HEK293 (cell line): ENCODE measurements around the gene DLGAP5.

Source experiments
- CTCF ChIA-PET: fragments of 350-600 bp; formaldehyde crosslinking; extraction: SDS; loops from one replicate; lab custom pipeline; 2021; ENCODE audit warnings: antibody characterized with exemption; lab: Yijun Ruan, JAX
- POLR2A ChIA-PET: fragments of 300-600 bp; formaldehyde crosslinking; extraction: SDS; loops from one replicate; lab custom pipeline; 2020; ENCODE audit warnings: antibody characterized with exemption, inconsistent platforms; lab: Yijun Ruan, JAX
- H3K27ac ChIP-seq: fragments of 200-500 bp; sonication (Bioruptor generic); 2 replicates; pipeline ENCODE4 v1.5.1; 2014; ENCODE audit warnings: low read depth, low read length, control low read depth, inconsistent platforms; ENCODE audit errors: extremely low read depth
- H3K36me3 ChIP-seq, 2 experiments: fragments of 200-500 bp in 1 of 2; sonication (Bioruptor generic) in 1 of 2; 1 replicate in 1 of 2; 2 replicates in 1 of 2; pipeline ENCODE4 v1.5.1; 2014 to 2017; ENCODE audit warnings: inconsistent platforms in 2 of 2, low read length in 2 of 2; ENCODE audit not compliant: control insufficient read depth in 2 of 2, insufficient read depth in 1 of 2
- H3K4me1 ChIP-seq: fragments of 200-500 bp; sonication (Bioruptor generic); 2 replicates; pipeline ENCODE4 v1.5.1; 2014; ENCODE audit warnings: mild to moderate bottlenecking, low read length, inconsistent platforms; ENCODE audit not compliant: control insufficient read depth, insufficient read depth
- H3K4me3 ChIP-seq: 2 replicates; pipeline ENCODE4 v1.5.1; 2011; ENCODE audit warnings: low read depth, mild to moderate bottlenecking, control low read depth, low read length, moderate library complexity
- H3K9me3 ChIP-seq: fragments of 200-500 bp; sonication (Bioruptor generic); 2 replicates; pipeline ENCODE4 v1.5.1; 2014; ENCODE audit warnings: low read depth, low read length, inconsistent platforms; ENCODE audit not compliant: control insufficient read depth, insufficient read depth
- AEBP2 ChIP-seq: fragments of 450-650 bp; formaldehyde crosslinking; IDR thresholded peaks from 2 replicates; pipeline ENCODE4 v1.5.1; 2016; ENCODE audit warnings: missing biosample characterization, missing genetic modification characterization, borderline replicate concordance
- FEZF1 ChIP-seq: fragments of 450-650 bp; formaldehyde crosslinking; IDR thresholded peaks from 2 replicates; pipeline ENCODE4 v1.5.1; 2016; ENCODE audit warnings: missing biosample characterization, missing genetic modification characterization
- KLF9 ChIP-seq: fragments of 450-650 bp; formaldehyde crosslinking; IDR thresholded peaks from 2 replicates; pipeline ENCODE4 v1.5.1; 2016; ENCODE audit warnings: missing biosample characterization, missing genetic modification characterization, low read depth
- PRDM6 ChIP-seq: fragments of 450-650 bp; formaldehyde crosslinking; IDR thresholded peaks from 2 replicates; pipeline ENCODE4 v1.5.1; 2017; ENCODE audit warnings: missing biosample characterization, missing genetic modification characterization
- SCRT2 ChIP-seq: fragments of 450-650 bp; formaldehyde crosslinking; IDR thresholded peaks from 2 replicates; pipeline ENCODE4 v1.5.1; 2016; ENCODE audit warnings: missing biosample characterization, missing genetic modification characterization
- SETDB1 ChIP-seq: IDR thresholded peaks from one replicate; pipeline ENCODE4 v1.6.1; 2017; ENCODE audit warnings: mild to moderate bottlenecking, low read length, moderate library complexity, mixed read lengths; ENCODE audit not compliant: insufficient read length
- ZEB2 ChIP-seq: fragments of 450-650 bp; formaldehyde crosslinking; IDR thresholded peaks from 2 replicates; pipeline ENCODE4 v1.5.1; 2016; ENCODE audit warnings: missing biosample characterization, missing genetic modification characterization
- ZNF10 ChIP-seq: fragments of 450-650 bp; formaldehyde crosslinking; IDR thresholded peaks from 2 replicates; pipeline ENCODE4 v1.5.1; 2017; ENCODE audit warnings: missing biosample characterization, missing genetic modification characterization
- ZNF202 ChIP-seq: fragments of 450-650 bp; formaldehyde crosslinking; IDR thresholded peaks from 2 replicates; pipeline ENCODE4 v1.5.1; 2016; ENCODE audit warnings: missing biosample characterization, missing genetic modification characterization, borderline replicate concordance
- ZNF239 ChIP-seq: fragments of 450-650 bp; formaldehyde crosslinking; IDR thresholded peaks from 2 replicates; pipeline ENCODE4 v1.5.1; 2016; ENCODE audit warnings: missing biosample characterization, missing genetic modification characterization
- ZNF266 ChIP-seq: fragments of 450-650 bp; formaldehyde crosslinking; IDR thresholded peaks from 2 replicates; pipeline ENCODE4 v1.5.1; 2016; ENCODE audit warnings: missing biosample characterization, missing genetic modification characterization, low read depth
- ZNF335 ChIP-seq: fragments of 450-650 bp; formaldehyde crosslinking; conservative IDR thresholded peaks from 2 replicates; pipeline ENCODE4 v1.5.1; 2016; ENCODE audit warnings: missing biosample characterization, missing genetic modification characterization
- ZNF473 ChIP-seq: fragments of 450-650 bp; formaldehyde crosslinking; IDR thresholded peaks from 2 replicates; pipeline ENCODE4 v1.5.1; 2017; ENCODE audit warnings: missing biosample characterization, missing genetic modification characterization
- ZNF501 ChIP-seq: fragments of 450-650 bp; formaldehyde crosslinking; IDR thresholded peaks from 2 replicates; pipeline ENCODE4 v1.5.1; 2016; ENCODE audit warnings: missing biosample characterization, missing genetic modification characterization
- ZNF548 ChIP-seq: fragments of 450-650 bp; formaldehyde crosslinking; IDR thresholded peaks from 2 replicates; pipeline ENCODE4 v1.5.1; 2016; ENCODE audit warnings: missing biosample characterization, missing genetic modification characterization
- ZNF558 ChIP-seq: fragments of 450-650 bp; formaldehyde crosslinking; IDR thresholded peaks from 2 replicates; pipeline ENCODE4 v1.5.1; 2016; ENCODE audit warnings: missing biosample characterization, missing genetic modification characterization
- ZNF580 ChIP-seq: fragments of 450-650 bp; formaldehyde crosslinking; IDR thresholded peaks from 2 replicates; pipeline ENCODE4 v1.5.1; 2016; ENCODE audit warnings: missing biosample characterization, missing genetic modification characterization
- ZNF747 ChIP-seq: fragments of 450-650 bp; formaldehyde crosslinking; IDR thresholded peaks from 2 replicates; pipeline ENCODE4 v1.5.1; 2016; ENCODE audit warnings: missing biosample characterization, missing genetic modification characterization
- ZNF76 ChIP-seq: fragments of 450-650 bp; formaldehyde crosslinking; IDR thresholded peaks from 2 replicates; pipeline ENCODE4; 2016; ENCODE audit warnings: low read depth, missing biosample characterization, missing genetic modification characterization, borderline replicate concordance
- ZNF768 ChIP-seq: fragments of 450-650 bp; formaldehyde crosslinking; IDR thresholded peaks from 2 replicates; pipeline ENCODE4 v1.5.1; 2018; ENCODE audit warnings: missing biosample characterization, mild to moderate bottlenecking, missing genetic modification characterization
- ZNF837 ChIP-seq: fragments of 450-650 bp; formaldehyde crosslinking; IDR thresholded peaks from 2 replicates; pipeline ENCODE4 v1.5.1; 2016; ENCODE audit warnings: missing biosample characterization, missing genetic modification characterization
- ZSCAN23 ChIP-seq: fragments of 450-650 bp; formaldehyde crosslinking; IDR thresholded peaks from 2 replicates; pipeline ENCODE4 v1.5.1; 2016; ENCODE audit warnings: missing biosample characterization, missing genetic modification characterization

Gene DLGAP5

GRCh38 chr14:55212634-55213033, 21.2 kb upstream of the DLGAP5 start:
- CTCF ChIA-PET: interaction anchor here (0.6 to 2.2 kb wide), 10 partner anchors 22 to 1262 kb away, joined by 3 to 12 read pairs (median 4); partner anchors contain the start of gene FBXO34
- no peak overlapping the region for H3K27ac ChIP-seq

GRCh38 chr14:55207832-55208231, 16.4 kb upstream of the DLGAP5 start:
- ChIA-PET CTCF (no interaction called here), POLR2A (no interaction called here)
- Histone ChIP-seq H3K27ac (no peak overlapping the region), H3K4me3 (no peak overlapping the region), H3K9me3 (no peaks in the 10 kb centered on the region), H3K36me3 (no peaks in the 10 kb centered on the region), H3K4me1 (no peaks in the 10 kb centered on the region; the same call in 1 of the 2 replicates)
- no peak for TF ChIP-seq ZSCAN23 (tag by site-specific recombination)
- TF ChIP-seq ZNF202: no peak
- no peak for TF ChIP-seq ZNF747 (tag by site-specific recombination)
- no peak for TF ChIP-seq ZNF473 (tag by site-specific recombination)
- no peak for TF ChIP-seq ZNF335 (tag by site-specific recombination)
- no peak for TF ChIP-seq ZNF76 (tag by site-specific recombination)
- no peak for TF ChIP-seq ZNF10
- no peak for TF ChIP-seq SCRT2 (tag by site-specific recombination)
- no peak for TF ChIP-seq PRDM6
- no peak for TF ChIP-seq ZNF768 (tag by site-specific recombination)
- no peak for TF ChIP-seq AEBP2
- TF ChIP-seq ZNF239 (tag by site-specific recombination): no peak
- no peak for TF ChIP-seq KLF9
- no peak for TF ChIP-seq ZNF548 (tag by site-specific recombination)
- no peak for TF ChIP-seq ZNF580 (tag by site-specific recombination)
- no peak for TF ChIP-seq ZNF558 (tag by site-specific recombination)
- no peak for TF ChIP-seq ZNF266 (tag by site-specific recombination)
- TF ChIP-seq FEZF1: no peak
- TF ChIP-seq ZEB2 (tag by site-specific recombination): no peak
- TF ChIP-seq ZNF501 (tag by site-specific recombination): no peak

More at GRCh38 chr14:55212634-55213033, 21.2 kb upstream of the DLGAP5 start:
- Histone ChIP-seq H3K9me3 (no peaks in the 10 kb centered on the region), H3K4me3 (no peak overlapping the region), H3K36me3 (no peaks in the 10 kb centered on the region), H3K4me1 (no peaks in the 10 kb centered on the region)
- no peak for TF ChIP-seq ZNF837 (tag by site-specific recombination)
- peak; percentile 29 for TF ChIP-seq SETDB1
- POLR2A ChIA-PET: no interaction called here
